A204.1 (cell line): ENCODE data around the gene SORCS2.

Experiments
- FAIRE-seq: peaks from 2 replicates; lab custom pipeline; 2012; peaks lifted over from hg19 to GRCh38; lab: Jason Lieb, UNC

Gene SORCS2

DNA sequence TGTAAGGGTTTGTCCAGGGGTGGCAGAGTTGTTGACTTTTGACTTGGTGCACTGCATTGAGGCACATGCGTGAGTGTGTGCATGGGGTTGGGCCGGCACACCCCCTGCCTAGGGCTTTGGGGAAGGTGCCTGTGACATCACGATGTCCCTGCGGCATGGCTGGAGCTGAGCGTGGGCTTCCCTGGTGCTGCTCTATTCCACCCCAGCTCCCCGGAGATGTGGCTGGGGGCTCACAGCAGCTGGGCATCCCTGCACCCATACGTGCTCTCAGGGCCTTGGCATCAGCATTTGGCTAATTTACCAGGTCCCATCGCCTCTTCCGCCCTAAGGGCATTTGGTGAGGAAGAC is 236.7 kb downstream of the SORCS2 start:
- FAIRE-seq, result no peak

DNA sequence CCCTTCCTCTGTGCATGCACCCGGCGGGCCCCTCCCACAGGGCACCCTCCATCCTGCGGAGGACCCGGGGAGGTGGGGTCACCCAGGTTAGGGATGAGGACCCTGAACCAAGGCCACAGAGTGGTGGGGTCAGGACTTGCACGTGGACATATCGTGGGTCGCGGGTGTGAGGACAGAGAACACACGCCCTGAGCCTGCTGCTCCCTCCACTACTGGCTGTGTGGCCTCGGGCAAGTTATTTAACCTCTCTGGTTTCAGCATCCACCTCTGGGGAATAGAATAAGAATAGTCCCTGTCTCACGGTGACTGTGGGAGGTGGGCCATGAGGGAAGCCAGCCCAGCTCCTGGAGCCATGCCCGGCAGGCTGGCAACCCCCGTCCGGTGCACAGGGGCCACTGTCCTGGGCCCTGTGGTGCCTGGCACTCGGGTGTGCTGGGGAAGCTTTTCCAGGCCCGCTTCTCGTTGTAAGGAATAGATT is 237.3 kb downstream of the SORCS2 start:
- no peak for FAIRE-seq

DNA sequence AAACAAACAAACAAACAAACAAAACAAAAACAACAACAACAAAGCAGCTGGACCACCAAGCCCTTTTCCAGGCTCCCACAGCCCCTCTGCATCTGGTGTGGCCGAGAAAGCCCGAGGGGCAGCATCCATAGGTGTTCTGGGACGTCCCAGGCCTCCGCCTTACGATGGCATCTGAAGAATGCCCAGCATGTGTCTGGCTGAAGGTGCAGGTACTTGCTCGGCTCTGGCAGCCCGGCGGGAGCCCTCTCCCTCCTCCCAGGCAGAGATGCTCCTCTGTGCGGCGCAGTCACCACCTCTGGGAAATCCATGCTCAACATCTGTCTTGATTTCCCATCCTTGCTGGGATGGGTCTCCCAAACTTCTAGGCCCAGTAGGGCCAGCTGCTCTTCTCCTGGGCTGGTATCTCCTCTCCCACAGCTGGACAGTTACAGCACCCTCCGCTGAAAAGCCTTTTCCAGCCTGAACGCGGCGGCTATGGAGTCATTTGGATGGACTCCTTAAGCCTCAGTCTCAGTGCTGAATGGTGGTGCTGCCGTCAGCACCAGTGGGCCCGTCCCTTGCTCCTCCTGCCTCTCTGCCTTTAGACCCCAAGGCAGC is 238.1 kb downstream of the SORCS2 start:
- FAIRE-seq, result no peak

DNA sequence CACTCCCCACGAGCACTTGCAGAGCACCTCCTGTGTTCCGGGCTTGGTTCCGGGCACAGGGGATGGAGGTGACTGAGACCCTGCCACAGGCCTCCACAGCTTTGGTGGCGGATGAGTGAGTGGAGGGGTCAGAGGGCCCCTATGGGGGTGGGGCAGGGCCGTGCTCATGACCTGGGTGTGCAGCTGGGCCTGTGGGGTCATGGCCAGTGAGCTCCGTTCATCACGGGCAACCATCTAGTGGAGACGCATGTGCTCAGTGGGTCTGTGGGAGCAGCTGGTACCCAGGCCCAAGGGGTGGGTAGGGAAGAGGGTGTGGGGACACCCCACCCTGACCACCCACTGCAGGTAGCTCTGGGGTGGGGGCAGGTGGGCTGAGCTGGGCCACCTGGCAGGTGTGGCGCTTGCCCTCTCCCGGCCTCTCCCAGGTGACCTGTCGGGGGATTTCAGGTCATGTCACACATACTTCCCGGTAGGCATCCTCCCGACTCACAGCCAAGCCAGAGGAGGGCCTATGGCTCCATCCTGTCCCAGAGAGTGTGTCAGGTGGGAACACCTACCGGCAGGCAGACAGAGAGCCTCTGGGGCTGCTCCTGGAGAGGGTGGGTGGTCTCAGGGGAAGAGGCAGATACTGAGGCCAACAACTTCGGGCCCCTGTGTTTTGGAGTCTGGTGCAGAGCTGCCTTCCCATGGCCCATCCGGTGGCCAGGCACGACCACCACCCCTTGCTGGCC is 238.8 kb downstream of the SORCS2 start:
- FAIRE-seq, result no peak

DNA sequence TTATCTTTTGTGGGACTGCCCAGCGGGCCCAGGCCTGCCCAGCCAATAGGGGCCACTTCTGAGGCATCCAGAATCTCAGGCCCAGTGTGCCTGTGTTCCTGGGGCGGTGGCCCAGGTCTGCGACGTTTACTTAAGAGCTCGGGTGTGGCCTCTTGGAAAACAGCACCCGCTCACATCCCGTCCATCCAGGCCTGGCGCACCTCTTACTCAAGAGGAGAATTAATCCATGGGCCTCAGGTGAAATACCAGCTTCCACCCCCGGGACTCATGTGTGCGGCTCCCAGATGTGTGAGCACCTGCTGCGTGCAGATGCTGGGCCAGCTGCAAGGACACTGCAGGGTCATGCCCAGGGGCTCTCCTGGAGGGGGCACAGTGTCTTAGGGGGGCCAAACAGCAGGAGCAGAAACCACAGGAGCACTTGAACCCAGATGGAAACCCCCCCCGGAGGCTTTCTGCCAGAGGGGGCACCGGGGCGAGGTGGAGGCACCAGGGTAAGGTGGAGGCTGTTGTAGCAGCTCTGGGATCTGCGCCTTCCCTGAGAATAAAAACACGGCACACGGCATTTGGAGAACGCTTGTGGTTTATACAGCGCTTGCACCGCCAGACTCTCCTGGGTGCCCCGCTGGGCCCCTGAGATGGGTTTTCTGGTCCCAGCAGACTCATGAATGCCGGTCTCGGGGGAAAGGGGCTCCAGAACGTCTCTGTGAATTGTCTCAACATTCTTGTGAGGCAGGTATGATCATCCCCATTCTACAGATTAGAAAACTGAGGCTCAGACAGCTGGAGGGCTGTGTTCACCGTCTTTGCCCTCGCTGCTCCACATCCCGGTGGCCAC is 239.6 kb downstream of the SORCS2 start:
- no peak for FAIRE-seq

DNA sequence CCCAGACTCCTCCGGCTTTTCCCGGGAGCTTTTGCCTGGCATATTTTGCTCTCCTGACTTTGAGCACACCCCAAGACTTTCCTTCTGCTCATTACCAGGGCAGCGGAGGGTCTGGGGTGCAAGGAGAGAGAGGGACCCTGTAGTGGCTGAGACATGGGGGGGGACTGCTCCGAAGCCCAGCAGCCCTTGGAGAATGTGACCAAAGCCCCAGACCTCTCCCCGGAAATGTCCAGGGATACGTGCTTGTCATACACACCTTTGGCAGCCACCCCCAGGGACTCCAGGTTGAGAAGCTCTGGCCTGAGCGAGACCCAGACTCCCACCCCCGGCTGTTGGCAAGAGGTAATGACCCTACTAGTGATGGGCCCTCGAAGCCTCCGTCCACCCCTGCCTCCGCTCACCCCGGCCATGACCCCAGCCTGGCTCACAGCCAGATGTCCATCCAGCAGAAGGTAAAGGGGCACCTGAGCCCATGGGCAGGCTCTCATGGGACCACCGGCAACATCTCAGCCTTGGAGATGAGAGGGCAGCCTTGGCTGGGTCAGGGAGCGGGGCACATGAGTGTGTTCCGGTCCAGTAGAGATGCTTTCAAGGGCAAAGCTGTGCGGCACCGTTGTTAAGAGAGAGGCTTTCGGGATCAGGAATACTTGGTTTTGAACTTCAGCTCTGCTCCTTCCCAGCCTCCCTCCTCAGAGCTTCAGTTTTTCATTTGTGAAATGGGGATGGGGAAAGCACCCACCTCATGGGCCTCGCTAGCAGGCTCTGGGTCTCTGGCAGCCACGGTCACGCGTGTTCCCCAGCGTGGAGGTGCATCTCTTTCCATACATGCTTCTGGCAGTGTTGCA is 240.4 kb downstream of the SORCS2 start:
- FAIRE-seq, result no peak

DNA sequence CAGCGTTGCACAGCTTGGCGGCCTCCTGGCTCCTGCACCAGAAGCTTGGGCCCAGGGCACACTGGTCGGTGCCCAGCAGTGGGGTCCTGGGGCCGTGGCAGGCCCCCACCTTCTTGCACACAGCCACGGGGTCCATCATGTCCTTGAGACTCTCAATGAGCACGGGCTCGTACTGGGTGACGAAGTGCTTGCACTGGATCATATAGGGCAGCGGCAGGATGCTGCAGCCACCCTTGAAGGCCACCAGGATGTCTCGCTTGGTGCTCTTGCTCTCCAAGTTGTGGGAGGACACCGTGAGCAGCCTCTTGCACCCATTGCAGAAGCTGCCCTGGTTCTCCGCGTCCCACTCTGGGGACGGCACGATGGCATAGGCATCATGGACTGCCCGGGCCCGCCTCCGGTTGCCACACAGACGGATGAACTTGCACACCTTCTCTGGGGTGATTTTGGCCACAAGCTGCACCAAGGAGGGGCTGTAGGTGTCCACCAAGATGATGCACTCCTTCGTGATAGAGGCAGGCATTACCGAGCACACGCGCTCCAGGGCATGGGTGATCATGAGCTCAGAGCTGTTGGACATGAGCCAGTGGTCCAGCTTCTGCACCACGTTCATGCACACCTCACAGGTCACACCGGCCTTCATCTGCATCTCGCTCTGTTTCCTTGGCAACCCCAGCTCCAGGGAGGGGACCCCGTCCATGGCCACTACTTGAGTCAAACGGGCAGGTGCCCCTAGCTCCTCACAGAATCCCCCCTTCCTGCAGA is 241.2 kb downstream of the SORCS2 start:
- FAIRE-seq, result no peak

DNA sequence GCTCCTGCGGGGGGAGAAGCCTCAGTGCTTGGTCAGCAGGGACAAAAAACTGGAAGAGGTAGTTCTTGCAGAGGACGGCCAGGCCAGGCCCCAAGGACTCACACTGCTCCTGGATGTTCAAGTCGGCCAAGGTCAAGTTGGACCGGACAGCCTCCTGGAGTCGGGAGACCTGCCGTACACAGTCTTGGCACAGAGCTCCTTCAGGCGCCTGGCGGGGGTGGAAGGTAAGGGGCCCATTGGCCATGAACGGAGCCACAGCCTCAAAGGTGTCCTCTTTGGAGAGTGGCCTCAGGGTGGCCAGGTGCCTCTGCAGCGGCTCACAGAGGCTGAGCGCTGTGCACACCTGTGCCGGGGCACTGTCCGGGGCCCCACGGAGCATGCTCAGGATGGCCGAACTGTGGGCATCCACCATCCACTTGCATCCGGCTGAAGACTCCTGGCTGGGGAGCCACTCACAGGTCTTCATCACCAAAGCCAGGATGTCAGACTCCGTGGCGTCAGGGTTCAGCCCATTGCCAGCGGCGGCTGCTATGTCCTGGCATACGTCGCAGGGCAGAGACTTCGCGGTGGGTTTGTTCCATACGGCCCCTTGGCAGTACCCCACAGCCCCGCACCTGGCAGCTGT is 241.9 kb downstream of the SORCS2 start:
- no peak for FAIRE-seq

DNA sequence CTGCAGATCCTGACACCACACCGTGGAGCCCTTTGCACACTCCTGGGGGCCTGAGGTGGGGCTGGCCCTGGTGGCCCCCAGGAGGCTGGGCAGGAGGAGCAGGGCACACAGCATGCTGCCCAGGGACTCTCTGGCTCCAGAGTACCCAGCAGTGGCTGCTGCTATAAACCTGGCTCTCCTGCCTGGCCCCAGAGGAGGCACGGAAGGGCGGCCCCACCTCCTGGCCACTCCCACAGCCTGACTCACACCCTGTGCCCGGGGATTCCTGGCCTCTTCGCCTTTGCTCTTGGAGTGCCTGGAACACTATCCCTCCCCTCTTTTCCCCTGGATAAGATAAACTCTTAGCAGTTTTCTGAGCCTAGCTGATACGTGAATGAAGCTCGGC is 242.4 kb downstream of the SORCS2 start, which contains the start of gene PSAPL1:
Gene PSAPL1, minus strand, starts transcription at position 165 of the 385 bp plus-strand sequence. Its CDS starts 51 bp downstream, at position 114.
- no peak for FAIRE-seq

DNA sequence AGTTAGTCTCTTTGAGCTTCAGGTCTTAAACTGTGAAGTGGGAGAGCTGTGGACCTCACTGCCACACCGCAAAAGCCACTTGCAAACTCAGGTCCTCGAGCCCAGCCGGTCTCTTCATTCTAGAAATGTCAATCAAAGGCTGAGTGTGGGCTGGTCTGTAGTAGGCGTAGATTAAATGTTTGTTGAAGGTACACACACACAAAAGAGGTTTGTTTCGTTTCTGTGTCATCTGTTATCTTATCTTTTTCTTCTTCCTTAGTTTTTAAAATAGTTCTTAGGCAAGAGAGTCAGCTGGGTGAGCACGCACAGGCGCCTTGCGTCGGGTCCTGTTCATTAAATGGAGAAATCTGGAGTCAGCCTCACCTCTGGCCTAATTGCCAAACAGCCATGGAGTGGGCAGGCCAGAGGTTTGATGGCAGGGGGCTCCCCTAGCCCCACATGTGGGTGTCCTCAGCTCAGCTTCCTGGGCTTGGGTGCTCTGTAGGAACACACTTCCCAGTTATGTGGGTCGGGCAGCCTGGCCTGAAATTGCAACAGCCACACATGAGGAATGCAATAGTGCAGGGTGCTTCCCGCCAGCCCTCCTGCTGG is 243.2 kb downstream of the SORCS2 start:
- FAIRE-seq, result no peak

DNA sequence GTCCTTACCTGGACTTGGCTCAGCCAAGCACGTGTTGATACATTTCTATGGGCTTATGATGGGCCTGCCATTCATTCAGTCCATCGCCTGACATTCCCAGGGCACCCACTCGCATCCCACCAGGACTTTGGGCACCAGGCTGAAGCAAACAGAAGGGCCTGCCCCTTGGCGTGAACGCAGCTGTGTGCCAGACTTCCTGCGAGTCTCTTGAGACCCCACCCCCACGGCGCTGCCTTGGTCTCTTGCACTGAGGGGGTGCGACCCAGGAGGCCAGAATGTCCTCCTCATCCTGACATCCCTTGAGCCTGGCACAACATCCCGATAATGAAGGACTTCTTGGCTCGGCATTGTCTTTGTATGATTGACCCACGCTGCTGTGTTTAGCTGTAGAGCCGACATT is 243.9 kb downstream of the SORCS2 start:
- no peak for FAIRE-seq

DNA sequence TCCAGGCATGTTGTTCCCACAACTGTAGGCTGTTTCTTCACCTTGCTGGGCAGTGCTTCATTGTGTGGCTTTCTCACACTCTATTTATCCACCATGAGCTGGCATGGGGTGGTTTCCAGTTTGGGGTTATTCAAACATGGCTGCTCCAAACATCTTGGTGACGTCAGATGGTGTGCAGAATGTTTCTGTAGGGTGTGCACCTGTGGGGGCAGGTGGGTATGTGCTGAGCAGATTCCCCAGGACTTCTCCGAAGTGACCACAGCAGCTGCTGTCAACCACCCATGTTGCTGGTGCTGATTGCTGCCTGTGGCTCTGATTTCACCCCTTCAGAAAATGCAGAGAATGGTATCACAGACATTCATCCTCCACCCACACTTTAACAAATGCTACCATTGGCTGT is 247.4 kb downstream of the SORCS2 start:
- FAIRE-seq, result no peak

DNA sequence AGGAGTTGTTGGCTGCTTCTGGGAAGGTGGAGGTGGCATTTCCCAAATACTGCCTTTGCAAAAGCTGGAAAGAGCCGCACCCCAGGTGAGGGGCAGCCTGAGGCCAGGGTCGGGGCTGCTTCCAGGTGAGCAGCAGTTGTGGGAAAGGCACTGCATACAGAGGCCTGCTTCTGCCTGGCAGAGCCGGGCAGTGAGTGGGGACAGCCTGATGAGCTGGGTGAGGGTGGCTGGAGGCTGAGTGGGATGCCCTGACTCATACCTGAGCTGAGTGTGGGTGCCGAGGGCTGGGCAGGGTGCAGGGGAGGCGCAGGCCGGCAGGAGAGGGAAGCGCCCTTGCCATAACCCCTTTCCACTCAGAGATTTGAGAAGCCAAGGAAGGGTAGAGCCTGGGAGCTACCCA is 248.9 kb downstream of the SORCS2 start:
- no peak for FAIRE-seq

DNA sequence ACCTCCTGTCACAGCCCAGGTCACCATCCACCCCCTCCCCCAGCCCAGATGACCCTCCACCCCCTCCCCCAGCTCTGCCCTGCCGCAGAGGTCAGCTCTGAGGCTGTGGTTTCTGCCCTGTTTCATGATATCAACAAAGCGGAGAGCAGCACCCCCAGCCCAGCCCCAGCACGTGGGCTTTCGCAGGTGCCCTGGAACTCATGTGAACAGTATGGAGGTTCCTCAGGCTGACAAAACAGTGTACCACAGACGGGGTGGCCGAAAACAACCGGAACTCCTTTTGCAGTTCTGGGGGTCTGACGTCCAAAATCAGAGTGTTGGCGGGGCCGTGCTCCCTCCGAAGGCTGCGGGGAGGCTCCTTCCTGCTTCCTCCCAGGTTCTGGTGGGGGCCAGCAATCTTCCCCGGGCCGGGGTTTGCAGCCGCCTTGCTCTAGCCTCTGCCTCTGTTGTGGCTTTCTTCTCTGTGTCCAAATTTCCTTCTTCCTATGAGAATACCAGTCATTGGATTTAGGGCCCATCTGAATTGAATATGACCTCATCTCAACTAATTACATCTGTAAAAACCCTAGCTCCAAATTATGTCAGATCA is 250.3 kb downstream of the SORCS2 start:
- FAIRE-seq, result no peak

DNA sequence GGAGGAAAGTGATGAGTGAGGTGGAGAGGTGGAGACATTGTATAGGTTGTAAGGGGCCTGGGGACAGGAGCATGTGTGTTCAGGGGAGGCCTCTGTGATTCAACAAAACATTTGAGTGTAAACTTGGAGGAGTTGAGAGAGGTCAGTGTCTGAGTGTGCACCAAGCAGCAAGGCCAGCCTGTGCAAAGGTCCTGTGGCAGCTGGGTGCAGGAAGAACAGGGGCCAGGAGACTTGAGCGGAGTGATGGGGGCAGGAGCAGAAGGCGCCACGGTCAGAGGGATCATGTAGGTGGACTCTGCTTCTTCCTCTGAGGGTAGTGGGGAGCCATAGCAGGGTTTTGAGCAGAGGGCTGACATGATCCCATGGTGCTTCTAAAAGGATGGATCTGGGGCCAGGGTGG is 252.0 kb downstream of the SORCS2 start:
- no peak for FAIRE-seq

DNA sequence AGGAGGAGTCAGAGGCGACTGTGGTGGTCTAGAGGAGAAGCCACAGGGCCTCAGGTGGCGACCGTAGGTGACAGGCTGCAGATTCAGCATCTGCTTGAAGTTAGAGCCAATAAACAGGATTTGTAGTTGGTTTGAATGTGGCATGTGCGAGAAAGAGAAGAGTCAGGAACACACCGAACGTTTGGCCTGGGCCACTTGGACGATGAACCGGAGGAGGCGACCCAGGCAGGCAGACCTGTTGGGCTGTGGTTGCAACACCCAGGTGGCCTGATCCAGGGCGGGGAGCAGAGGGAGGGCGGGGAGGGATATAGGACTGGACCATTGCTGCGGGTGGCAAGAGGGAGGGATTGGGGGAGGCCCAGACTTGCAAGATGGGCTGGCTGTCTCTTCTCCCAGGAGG is 252.4 kb downstream of the SORCS2 start:
- FAIRE-seq, result no peak

DNA sequence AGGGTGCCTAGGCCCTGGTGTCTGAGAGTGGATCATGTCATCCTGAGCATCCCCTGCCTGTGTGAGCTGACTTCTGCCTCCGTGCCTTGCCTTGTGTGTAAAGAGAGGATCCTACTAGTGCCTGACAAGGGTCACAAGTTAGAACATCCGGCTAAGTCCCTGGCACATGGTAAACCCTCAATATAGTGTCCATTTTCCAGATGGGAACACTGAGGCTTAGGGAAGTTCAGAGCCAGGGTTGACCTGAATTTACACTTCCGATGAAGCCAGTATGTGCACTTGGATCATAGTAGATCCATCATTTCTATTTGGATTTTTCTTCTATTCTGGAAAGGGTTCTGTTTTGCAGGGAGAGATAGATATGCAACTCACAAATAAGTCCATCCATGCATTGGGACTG is 254.9 kb downstream of the SORCS2 start:
- no peak for FAIRE-seq

DNA sequence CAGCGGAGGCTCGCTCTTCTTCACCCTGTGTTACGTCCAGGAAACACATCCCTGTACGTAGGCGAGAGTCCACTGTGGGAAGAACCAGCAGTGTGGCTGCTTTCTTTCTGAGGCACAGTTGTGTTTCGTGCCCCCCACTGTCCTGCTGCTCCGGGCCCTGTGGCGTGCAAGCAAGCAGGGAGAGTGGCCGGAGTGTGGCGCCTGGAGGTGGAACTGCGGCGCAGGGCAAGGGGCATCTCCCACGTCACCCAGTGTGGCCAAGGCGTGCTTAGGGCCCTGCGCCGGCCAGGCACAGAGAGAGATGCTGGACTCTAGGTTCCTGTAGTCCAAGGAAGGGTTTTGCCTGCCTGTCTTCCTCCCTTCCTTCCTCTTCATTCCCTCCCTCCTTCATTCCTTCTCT is 255.7 kb downstream of the SORCS2 start:
- no peak for FAIRE-seq

DNA sequence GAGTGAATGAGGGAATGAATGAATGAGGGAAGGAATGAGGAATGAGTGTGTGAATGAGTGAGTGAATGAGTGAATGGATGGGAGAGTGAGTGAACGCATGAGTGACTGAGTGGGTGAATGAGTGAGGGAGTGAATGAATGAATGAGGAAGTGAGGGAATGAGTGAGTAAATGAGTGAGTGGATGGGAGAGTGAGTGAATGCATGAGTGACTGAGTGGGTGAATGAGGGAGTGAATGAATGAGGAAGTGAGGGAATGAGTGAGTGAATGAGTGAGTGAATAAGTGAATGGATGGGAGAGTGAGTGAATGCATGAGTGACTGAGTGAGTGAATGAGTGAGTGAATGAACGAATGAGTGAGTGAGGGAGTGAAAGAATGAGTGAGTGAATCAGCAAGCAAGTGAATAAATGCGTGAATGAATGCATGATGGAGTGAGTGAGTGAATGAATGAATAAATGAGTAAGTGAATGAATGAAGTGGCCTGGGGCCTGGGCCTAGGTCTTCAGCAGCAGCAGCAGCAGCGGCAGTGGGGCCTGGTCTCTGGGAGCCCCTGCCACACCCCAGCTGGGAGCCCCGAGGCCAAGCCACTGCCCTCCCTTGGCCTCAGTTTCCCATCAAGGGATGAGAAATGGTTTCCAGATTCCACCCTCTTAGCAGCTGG is 258.6 kb downstream of the SORCS2 start:
- no peak for FAIRE-seq

DNA sequence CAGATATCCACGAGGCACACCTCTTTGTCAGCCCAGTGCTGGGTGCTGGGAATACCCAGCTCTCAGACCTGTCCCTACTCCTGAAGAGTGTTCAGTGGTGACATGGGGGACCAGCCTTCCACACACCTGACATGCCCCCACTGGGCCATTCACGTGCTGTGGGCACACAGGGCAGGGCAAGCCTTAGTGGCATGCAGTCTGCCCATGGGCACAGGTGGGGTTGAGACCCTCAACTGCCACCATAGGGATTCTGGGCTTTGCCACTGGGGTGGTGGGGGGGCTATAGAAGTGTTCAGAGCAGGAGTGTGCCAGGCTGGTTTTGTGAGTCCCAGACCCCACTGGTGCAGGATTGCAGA is 259.1 kb downstream of the SORCS2 start:
- FAIRE-seq, result no peak
